K562 (cell line): ENCODE data around the gene TUBA1A. TPM values are rescaled to one million over a fixed set of nuclear protein-coding genes. Genes with fewer than 3 reads are reported as not detected.

Experiments used
- AFF1 ChIP-seq, 2 experiments: fragments of 450-650 bp; IDR thresholded peaks; 2 replicates each; pipeline ENCODE4 v1.6.1; 2018; ENCODE audit warnings: mild to moderate bottlenecking in 2 of 2, low read depth in 1 of 2; ENCODE audit not compliant: partially characterized antibody in 2 of 2
- E2F4 ChIP-seq: sonication (generic); formaldehyde crosslinking; IDR thresholded peaks from 2 replicates; pipeline ENCODE4 v1.8.0; 2022; ENCODE audit warnings: mild to moderate bottlenecking, low read depth, missing genetic modification reagents
- E4F1 ChIP-seq: fragments of 250-450 bp; sonication (Bioruptor Pico); IDR thresholded peaks from 2 replicates; pipeline ENCODE4 v1.5.0; 2021; ENCODE audit warnings: mild to moderate bottlenecking, borderline replicate concordance
- EHMT2 ChIP-seq: fragments of 450-650 bp; IDR thresholded peaks from 2 replicates; pipeline ENCODE4 v1.6.1; 2018; ENCODE audit warnings: antibody characterized with exemption
- HSF4 ChIP-seq: fragments of 250-450 bp; sonication (Bioruptor Pico); IDR thresholded peaks from 2 replicates; pipeline ENCODE4 v2.1.2; 2022; ENCODE audit warnings: mild to moderate bottlenecking, moderate library complexity, borderline replicate concordance
- NRF1 ChIP-seq, 2 experiments: fragments of 450-650 bp; IDR thresholded peaks in 1 of 2; conservative IDR thresholded peaks in 1 of 2; 2 replicates each; pipeline ENCODE4 v1.6.1; 2014; ENCODE audit warnings: mild to moderate bottlenecking in 2 of 2
- SIN3A ChIP-seq, 2 experiments: fragments of 150-350 bp in 1 of 2; IDR thresholded peaks; 2 replicates each; pipeline ENCODE4 v1.6.1; 2011 to 2016; ENCODE audit warnings: borderline replicate concordance in 2 of 2, low read depth in 2 of 2, low read length in 2 of 2, mild to moderate bottlenecking in 2 of 2, moderate library complexity in 2 of 2; ENCODE audit not compliant: control insufficient read depth in 1 of 2
- TFE3 ChIP-seq: fragments of 450-650 bp; formaldehyde crosslinking; IDR thresholded peaks from 2 replicates; pipeline ENCODE4 v1.4.0; 2020; ENCODE audit warnings: mild to moderate bottlenecking, mixed read lengths
- THAP7 ChIP-seq: fragments of 250-450 bp; sonication (Bioruptor Pico); IDR thresholded peaks from 2 replicates; pipeline ENCODE4 v1.5.0; 2021
- TRIM28 ChIP-seq: fragments of 450-650 bp; IDR thresholded peaks from 2 replicates; pipeline ENCODE4 v1.6.1; 2017
- ZNF23 ChIP-seq: fragments of 250-450 bp; sonication (Bioruptor Pico); IDR thresholded peaks from 2 replicates; pipeline ENCODE4 v1.4.0; 2020; ENCODE audit warnings: mild to moderate bottlenecking
- ZNF277 ChIP-seq: fragments of 250-450 bp; sonication (Bioruptor Pico); IDR thresholded peaks from 2 replicates; pipeline ENCODE4 v1.8.0; 2022; ENCODE audit warnings: inconsistent platforms, mild to moderate bottlenecking, moderate library complexity, borderline replicate concordance
- polyA plus RNA-seq, 8 experiments: library from polyadenylated mRNA; depleted of rRNA in 4 of 8; stranded (reverse) in 5 of 8; unstranded in 3 of 8; fragments of >200 nt; fragmentation: Nextera tagmentation in 2 of 8; fragmentation: Illumina TruSeq in 1 of 8; extraction: Ambion mirVana in 2 of 8; extraction: Trizol in 1 of 8; gene quantifications; 2 replicates each; pipeline versions ENCODE4 v1.2.1 to v1.2.3, GENCODE V29; 2011 to 2014; ENCODE audit warnings: inconsistent platforms in 1 of 8, missing spikeins in 1 of 8
- total RNA-seq, 7 experiments: library from RNA; depleted of rRNA in 6 of 7; stranded (reverse); fragments of >200 nt in 6 of 7; fragmentation: Illumina TruSeq in 2 of 7; extraction: Trizol in 2 of 7; gene quantifications; 2 replicates each; pipeline versions ENCODE4 v1.2.1 to v1.2.3, GENCODE V29; 2011 to 2021; ENCODE audit warnings: low replicate concordance in 1 of 7

Gene TUBA1A
- total and polyA plus RNA-seq, 9 of the 15 experiments (the other 6 are each of a cell fraction or from before 2014, with no cell fraction given) = 7.4 to 45.1 (median 11.9) TPM

GRCh38 chr12:49232940-49233841 is 44.3 kb upstream of the TUBA1A start (continued):
- no peak for TF ChIP-seq ZNF277 (CRISPR knock-in tag)
- TF ChIP-seq SIN3A (IDR thresholded peaks at IDR 0.05; ENCODE audit: borderline replicate concordance in 2 of 2, control insufficient read depth in 1 of 2, low read depth in 2 of 2, low read length in 2 of 2) = peak in 1 of 2 experiments; percentile 50; a peak in 1 of 4 replicates
- TF ChIP-seq E4F1 (CRISPR knock-in tag) = no peak
- no peak for TF ChIP-seq EHMT2
- peak; percentile 51 to 62; a peak in 3 of 4 replicates for TF ChIP-seq NRF1 (conservative IDR thresholded peaks at IDR 0.05 in 1 of 2, IDR thresholded peaks at IDR 0.05 in 1 of 2)
- no peak for TF ChIP-seq ZNF23
- no peak; the same call in 1 of the 2 replicates for TF ChIP-seq TFE3 (CRISPR knock-in tag)
- peak; percentile 85 for TF ChIP-seq TRIM28
- no peak for TF ChIP-seq E2F4 (CRISPR knock-in tag)
- no peak for TF ChIP-seq THAP7 (CRISPR knock-in tag)
- TF ChIP-seq HSF4 (CRISPR knock-in tag) = no peak
- peak in 1 of 2 experiments; percentile 90 for TF ChIP-seq AFF1 (IDR thresholded peaks at IDR 0.05; ENCODE audit: low read depth in 1 of 2, partially characterized antibody in 2 of 2)
